GM23248 (cell line): Measurements from ENCODE around the gene MOB3B.

Experiments used
- EZH2 ChIP-seq: fragments of 200-600 bp; sonication (generic); IDR thresholded peaks from 2 replicates; pipeline ENCODE4 v1.6.1; 2018; ENCODE audit warnings: antibody characterized with exemption, mild to moderate bottlenecking; ENCODE audit not compliant: insufficient read depth, poor library complexity, severe bottlenecking
- EZH2phosphoT487 ChIP-seq: fragments of 200-600 bp; sonication (generic); IDR thresholded peaks from 2 replicates; pipeline ENCODE4 v1.6.1; 2018; ENCODE audit warnings: antibody characterized with exemption, moderate library complexity, mild to moderate bottlenecking, low read depth; ENCODE audit not compliant: insufficient read depth

- TF ChIP-seq EZH2 (no peak), EZH2phosphoT487 (no peak)
These were observed 135.3 kb downstream of the MOB3B start for GRCh38 chr9:27394154-27394825.
